ENCODE results near the gene HIVEP2. TPM values are rescaled to one million over a fixed set of nuclear protein-coding genes. Genes with fewer than 3 reads are reported as not detected.
A peak's percentile ranks its signal among the peaks of the same experiment; 100 is the strongest.

HIVEP2 gene
- total RNA-seq, 1 donor from 2014 or later, result 11.7 TPM

DNA sequence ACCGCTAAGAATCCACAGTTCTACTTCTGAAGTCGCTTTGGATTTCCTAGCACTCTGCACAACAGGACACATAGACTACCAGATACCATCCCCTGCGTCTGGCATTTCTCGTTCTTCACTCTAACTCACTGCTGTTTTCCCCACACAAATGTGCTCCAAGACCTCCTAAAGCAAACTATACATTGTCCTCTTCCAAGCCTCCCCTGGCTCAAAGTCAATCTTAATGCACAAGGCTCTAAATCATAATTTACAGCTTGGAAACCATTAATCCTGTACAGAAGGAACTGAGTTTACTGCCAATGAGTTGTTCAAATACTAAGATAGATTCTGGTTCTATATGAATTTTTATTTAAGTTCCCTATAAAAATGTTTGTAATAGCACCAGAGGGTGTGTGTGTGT is 128.5 kb downstream of the HIVEP2 start:
- no peaks in the 10 kb centered on the region for H3K27me3 Mint-ChIP-seq (ENCODE audit: low read depth)
- no peak for DNase-seq (ENCODE audit: low spot score)
- H3K4me3 Mint-ChIP-seq (ENCODE audit: unreplicated experiment), result no peak overlapping the region
- TF ChIP-seq CTCF (IDR thresholded peaks at IDR 0.05), result no peak
- no peaks in the 10 kb centered on the region for H3K36me3 Mint-ChIP-seq (ENCODE audit: low read depth)
- peak overlapping the region; percentile 69 for H3K27ac Mint-ChIP-seq (ENCODE audit: unreplicated experiment)
- H3K4me1 Mint-ChIP-seq (ENCODE audit: low read depth), result peaks cover 34% of the 10 kb centered on the region
- no peaks in the 10 kb centered on the region for H3K9me3 Mint-ChIP-seq (ENCODE audit: low read depth)

DNA sequence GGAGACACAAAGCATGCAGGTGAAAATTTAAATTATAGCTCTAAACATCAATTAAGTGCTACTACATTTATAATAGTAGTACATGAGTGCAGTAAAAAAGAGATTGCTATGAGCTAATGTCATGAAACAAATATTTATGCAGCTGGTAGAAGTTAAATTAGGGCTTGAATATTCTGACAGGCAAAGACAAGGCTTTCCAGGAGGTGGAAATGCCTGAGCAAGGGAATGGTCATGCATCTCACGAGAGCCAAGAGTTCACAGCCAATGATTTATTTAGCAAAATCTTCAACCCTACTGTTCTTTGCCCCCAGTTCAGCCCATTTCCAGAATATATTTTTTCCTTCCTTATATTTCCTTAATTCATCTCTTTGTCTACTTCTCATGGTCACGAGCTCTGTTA is 128.9 kb downstream of the HIVEP2 start:
- H3K4me3 Mint-ChIP-seq (ENCODE audit: unreplicated experiment), result no peak overlapping the region
- peaks cover 31% of the 10 kb centered on the region for H3K4me1 Mint-ChIP-seq (ENCODE audit: low read depth)
- H3K27me3 Mint-ChIP-seq (ENCODE audit: low read depth), result no peaks in the 10 kb centered on the region
- no peak for TF ChIP-seq CTCF (IDR thresholded peaks at IDR 0.05)
- H3K36me3 Mint-ChIP-seq (ENCODE audit: low read depth), result no peaks in the 10 kb centered on the region
- H3K27ac Mint-ChIP-seq (ENCODE audit: unreplicated experiment), result peak overlapping the region; percentile 69
- H3K9me3 Mint-ChIP-seq (ENCODE audit: low read depth), result no peaks in the 10 kb centered on the region
- no peak for DNase-seq (ENCODE audit: low spot score)

- no peak for DNase-seq (ENCODE audit: low spot score)
- Mint-ChIP-seq H3K4me1 (ENCODE audit: low read depth) (peaks cover 16% of the 10 kb centered on the region), H3K27me3 (ENCODE audit: low read depth) (no peaks in the 10 kb centered on the region), H3K4me3 (ENCODE audit: unreplicated experiment) (no peak overlapping the region), H3K9me3 (ENCODE audit: low read depth) (no peaks in the 10 kb centered on the region), H3K36me3 (ENCODE audit: low read depth) (no peaks in the 10 kb centered on the region), H3K27ac (ENCODE audit: unreplicated experiment) (no peak overlapping the region)
- no peak for TF ChIP-seq CTCF (IDR thresholded peaks at IDR 0.05)
Observed at GRCh38 chr6:142811923-142812322, 133.1 kb downstream of the HIVEP2 start.

GRCh38 chr6:142810952-142811514 is 133.9 kb downstream of the HIVEP2 start:
- H3K4me3 Mint-ChIP-seq (ENCODE audit: unreplicated experiment), result no peak overlapping the region
- TF ChIP-seq CTCF (IDR thresholded peaks at IDR 0.05), result no peak
- H3K9me3 Mint-ChIP-seq (ENCODE audit: low read depth), result no peaks in the 10 kb centered on the region
- peaks cover 7% of the 10 kb centered on the region for H3K4me1 Mint-ChIP-seq (ENCODE audit: low read depth)
- no peaks in the 10 kb centered on the region for H3K36me3 Mint-ChIP-seq (ENCODE audit: low read depth)
- no peak for DNase-seq (ENCODE audit: low spot score)
- no peaks in the 10 kb centered on the region for H3K27me3 Mint-ChIP-seq (ENCODE audit: low read depth)
- H3K27ac Mint-ChIP-seq (ENCODE audit: unreplicated experiment), result no peak overlapping the region

- no peaks in the 10 kb centered on the region for H3K36me3 Mint-ChIP-seq (ENCODE audit: low read depth)
- no peak overlapping the region for H3K27ac Mint-ChIP-seq (ENCODE audit: unreplicated experiment)
- H3K27me3 Mint-ChIP-seq (ENCODE audit: low read depth), result no peaks in the 10 kb centered on the region
- peaks cover 3% of the 10 kb centered on the region for H3K4me1 Mint-ChIP-seq (ENCODE audit: low read depth)
- no peak overlapping the region for H3K4me3 Mint-ChIP-seq (ENCODE audit: unreplicated experiment)
- no peak for TF ChIP-seq CTCF (IDR thresholded peaks at IDR 0.05)
- no peaks in the 10 kb centered on the region for H3K9me3 Mint-ChIP-seq (ENCODE audit: low read depth)
- no peak for DNase-seq (ENCODE audit: low spot score)
Observed at GRCh38 chr6:142809947-142810346, 135.0 kb downstream of the HIVEP2 start.

All from chondrocyte (in vitro differentiated cells).